ENCODE measurements around the gene HK1.

GRCh38 chr10:69321865-69322264, 43.6 kb downstream of the HK1 start:
- no peak for TF ChIP-seq GATA2 (IDR thresholded peaks at IDR 0.05; ENCODE audit: low read depth, low read length)
- no peak for TF ChIP-seq GATA3 (IDR thresholded peaks at IDR 0.05; ENCODE audit: low read depth, low read length)

Data from SH-SY5Y (cell line).